NCI-H2196 (cell line): ENCODE data around the gene EFNA5.
A peak's percentile ranks its signal among the peaks of the same experiment; 100 is the strongest.

Experiments
- DNase-seq: peaks from one replicate; lab custom pipeline; 2025; ENCODE audit not compliant: unreplicated experiment; lab: John Stamatoyannopoulos, UW

EFNA5 gene

GRCh38 chr5:107549567-107549966 lies 121.2 kb downstream of the EFNA5 start:
- DNase-seq = no peak

GRCh38 chr5:107548477-107548876 lies 122.3 kb downstream of the EFNA5 start:
- DNase-seq = no peak

GRCh38 chr5:107546719-107547118 lies 124.0 kb downstream of the EFNA5 start:
- no peak for DNase-seq

- DNase-seq = no peak
These were observed 125.3 kb downstream of the EFNA5 start for GRCh38 chr5:107545486-107545885.

GRCh38 chr5:107544967-107545366 lies 125.8 kb downstream of the EFNA5 start:
- DNase-seq = no peak

GRCh38 chr5:107544476-107544875 lies 126.3 kb downstream of the EFNA5 start:
- DNase-seq = no peak

GRCh38 chr5:107543868-107544267 lies 126.9 kb downstream of the EFNA5 start:
- DNase-seq = no peak

- DNase-seq = peak; percentile 36
These were observed 127.9 kb downstream of the EFNA5 start for GRCh38 chr5:107542831-107543231.

- peak; percentile 60 for DNase-seq
These were observed 128.3 kb downstream of the EFNA5 start for GRCh38 chr5:107542428-107542827.

GRCh38 chr5:107541400-107541799 lies 129.3 kb downstream of the EFNA5 start:
- no peak for DNase-seq

- DNase-seq = no peak
These were observed 130.9 kb downstream of the EFNA5 start for GRCh38 chr5:107539726-107540330.

- DNase-seq = no peak
These were observed 131.8 kb downstream of the EFNA5 start for GRCh38 chr5:107538805-107539445.

- DNase-seq = no peak
These were observed 132.4 kb downstream of the EFNA5 start for GRCh38 chr5:107538331-107538730.

- DNase-seq = no peak
These were observed 134.9 kb downstream of the EFNA5 start for GRCh38 chr5:107535849-107536248.

GRCh38 chr5:107533910-107534876 lies 136.5 kb downstream of the EFNA5 start:
- DNase-seq = peak; percentile 8

GRCh38 chr5:107532916-107533315 lies 137.8 kb downstream of the EFNA5 start:
- DNase-seq = no peak

- no peak for DNase-seq
These were observed 138.4 kb downstream of the EFNA5 start for GRCh38 chr5:107532169-107532878.

GRCh38 chr5:107531308-107531707 lies 139.4 kb downstream of the EFNA5 start:
- DNase-seq = no peak

GRCh38 chr5:107529618-107530017 lies 141.1 kb downstream of the EFNA5 start:
- DNase-seq = no peak

- DNase-seq = no peak
These were observed 144.3 kb downstream of the EFNA5 start for GRCh38 chr5:107526270-107526937.

- no peak for DNase-seq
These were observed 146.6 kb downstream of the EFNA5 start for GRCh38 chr5:107524111-107524510.
